Measurements from ENCODE around the gene CDK5R1.

CDK5R1 gene

GRCh38 chr17:32475258-32475657, 11.5 kb upstream of the CDK5R1 start:
- DNase-seq = no peak

GRCh38 chr17:32477220-32477619, 9.6 kb upstream of the CDK5R1 start:
- DNase-seq = no peak

GRCh38 chr17:32479074-32479617, 7.6 kb upstream of the CDK5R1 start:
- no peak for DNase-seq

- DNase-seq = no peak
Measured at GRCh38 chr17:32481193-32481592, 5.6 kb upstream of the CDK5R1 start.

GRCh38 chr17:32482568-32483320, 4.0 kb upstream of the CDK5R1 start:
- no peak for DNase-seq

GRCh38 chr17:32483451-32484019, 3.3 kb upstream of the CDK5R1 start:
- DNase-seq = peak; percentile 44

GRCh38 chr17:32484041-32484461, 2.7 kb upstream of the CDK5R1 start:
- DNase-seq = no peak

- DNase-seq = no peak
Measured at GRCh38 chr17:32484628-32485027, 2.2 kb upstream of the CDK5R1 start.

- no peak for DNase-seq
Measured at GRCh38 chr17:32485261-32486110, 1.3 kb upstream of the CDK5R1 start.

GRCh38 chr17:32486111-32486700, 587 bp upstream of the CDK5R1 start:
- peak; percentile 79 for DNase-seq

GRCh38 chr17:32487473-32488176, 832 bp downstream of the CDK5R1 start:
- no peak for DNase-seq

- DNase-seq = no peak
Measured at GRCh38 chr17:32488177-32488542, 1.4 kb downstream of the CDK5R1 start.

- no peak for DNase-seq
Measured at GRCh38 chr17:32488604-32489180, 1.9 kb downstream of the CDK5R1 start.

- DNase-seq = no peak
Measured at GRCh38 chr17:32489320-32490100, 2.7 kb downstream of the CDK5R1 start.

GRCh38 chr17:32490101-32490482, 3.3 kb downstream of the CDK5R1 start:
- DNase-seq = no peak

GRCh38 chr17:32491371-32492263, 4.8 kb downstream of the CDK5R1 start:
- DNase-seq = no peak

- no peak for DNase-seq
Measured at GRCh38 chr17:32492264-32492589, 5.4 kb downstream of the CDK5R1 start.

- DNase-seq = no peak
Measured at GRCh38 chr17:32492648-32493289, 6.0 kb downstream of the CDK5R1 start.

GRCh38 chr17:32493571-32493970, 6.8 kb downstream of the CDK5R1 start:
- no peak for DNase-seq

GRCh38 chr17:32493976-32494513, 7.3 kb downstream of the CDK5R1 start:
- no peak for DNase-seq
